WERI-Rb-1 (cell line): ENCODE results near the gene TMOD1.

ENCODE experiments used
- DNase-seq: peaks from one replicate; pipeline ENCODE4 v3.0.0-alpha.2; 2020
- H3K27ac ChIP-seq: fragments of 250-450 bp; sonication (Bioruptor Pico); 2 replicates; pipeline ENCODE4 v1.5.1; 2020; ENCODE audit warnings: mild to moderate bottlenecking, moderate library complexity
- H3K27me3 ChIP-seq: fragments of 250-450 bp; sonication (Bioruptor Pico); 2 replicates; pipeline ENCODE4 v1.5.1; 2021; ENCODE audit warnings: mild to moderate bottlenecking, low read depth, moderate library complexity; ENCODE audit not compliant: insufficient read depth, severe bottlenecking
- H3K36me3 ChIP-seq: fragments of 250-450 bp; sonication (Bioruptor Pico); 2 replicates; pipeline ENCODE4 v1.5.1; 2020; ENCODE audit warnings: mild to moderate bottlenecking, moderate library complexity
- H3K4me3 ChIP-seq: 2 replicates; pipeline ENCODE4 v1.5.1; 2011; ENCODE audit warnings: low read depth, mild to moderate bottlenecking, control low read depth, low read length
- H3K9me3 ChIP-seq: fragments of 250-450 bp; sonication (Bioruptor Pico); 2 replicates; pipeline ENCODE4 v1.5.1; 2021; ENCODE audit warnings: mild to moderate bottlenecking, moderate library complexity; ENCODE audit not compliant: severe bottlenecking
- CTCF ChIP-seq: IDR thresholded peaks from 2 replicates; pipeline ENCODE4 v1.5.1; 2011; ENCODE audit warnings: low read depth, mild to moderate bottlenecking, control low read depth, inconsistent platforms, low read length

The TMOD1 gene

DNA sequence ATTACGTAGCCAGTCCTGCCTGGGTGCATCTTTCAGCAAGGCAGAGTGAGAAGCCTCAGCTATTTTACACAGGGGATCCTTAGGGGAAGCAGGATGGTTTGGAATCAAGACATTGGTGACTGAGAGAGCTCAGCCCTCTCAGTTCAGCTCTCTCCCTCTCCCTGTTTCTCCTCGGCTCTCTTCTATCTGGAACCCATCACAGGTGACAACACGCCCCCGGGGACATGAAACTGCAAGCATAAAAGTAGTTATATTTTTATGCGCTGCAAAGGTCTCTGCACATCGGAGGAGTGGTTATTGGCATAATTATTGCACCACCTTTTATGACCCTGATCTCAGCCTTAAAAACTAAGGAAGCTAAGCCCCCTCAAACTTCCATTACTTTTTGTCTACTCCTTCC, 14.2 kb downstream of the TMOD1 start:
- H3K27ac ChIP-seq, result no peak overlapping the region
- no peaks in the 10 kb centered on the region for H3K9me3 ChIP-seq
- H3K4me3 ChIP-seq, result no peak overlapping the region
- no peaks in the 10 kb centered on the region for H3K27me3 ChIP-seq
- no peaks in the 10 kb centered on the region for H3K36me3 ChIP-seq
- no peak for DNase-seq
- no peak for TF ChIP-seq CTCF

DNA sequence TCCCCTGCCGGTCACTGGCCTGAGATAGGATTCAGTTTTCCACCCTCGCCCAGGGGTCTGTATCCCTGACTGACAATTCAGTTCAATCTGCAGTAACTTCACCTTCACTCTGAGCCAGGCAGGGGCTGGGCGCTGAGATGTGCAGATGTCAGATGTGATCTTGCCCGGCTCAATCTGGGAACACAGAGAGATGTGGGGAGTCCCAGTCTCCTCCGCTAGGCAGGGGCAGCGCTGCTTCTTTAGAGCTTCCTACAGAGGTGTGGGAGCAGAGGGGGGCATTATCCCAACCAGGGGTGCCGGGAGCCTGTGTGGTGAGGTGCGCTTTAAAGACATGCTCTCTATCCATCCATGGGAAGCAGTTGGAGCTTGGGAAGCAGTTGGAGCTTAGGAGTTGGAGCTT, 14.6 kb downstream of the TMOD1 start:
- DNase-seq, result no peak
- no peaks in the 10 kb centered on the region for H3K27me3 ChIP-seq
- TF ChIP-seq CTCF, result no peak

DNA sequence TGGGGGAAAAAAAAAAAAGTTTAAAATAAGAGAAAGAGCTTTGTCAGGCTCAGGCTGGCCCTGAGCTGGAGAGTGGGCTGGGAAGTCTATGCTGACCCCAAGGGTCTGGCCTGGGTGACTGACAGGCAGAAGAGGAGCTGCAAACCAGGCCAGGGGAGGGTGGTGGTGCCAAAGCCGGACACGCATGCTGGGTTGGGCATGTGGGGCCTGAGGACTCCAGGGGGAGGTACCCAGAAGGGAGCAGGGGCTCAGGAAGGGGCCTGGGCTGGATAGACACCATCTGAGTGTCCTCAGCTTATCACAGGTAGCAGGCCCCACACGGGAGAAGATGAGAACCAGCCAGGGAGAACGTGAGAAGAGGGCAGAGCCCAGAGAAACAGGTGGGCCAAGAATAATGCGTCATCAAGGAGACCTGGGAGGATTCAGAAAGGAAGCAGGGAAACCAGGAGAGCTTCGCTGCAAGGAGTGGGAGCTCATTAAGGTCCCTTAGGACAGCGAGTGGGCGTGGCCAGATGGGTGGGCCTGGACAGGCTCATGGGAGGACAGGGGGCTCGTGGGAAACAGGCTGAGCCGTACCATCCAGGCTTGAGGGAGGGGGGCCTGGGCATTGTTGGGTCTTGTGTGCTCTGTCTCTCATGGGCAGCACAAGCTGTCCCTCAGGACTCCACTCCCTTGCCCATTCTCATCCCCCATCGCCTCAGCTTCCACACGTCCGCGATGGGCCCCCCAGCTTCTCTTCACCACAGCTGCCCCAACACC, 16.0 kb downstream of the TMOD1 start:
- H3K27me3 ChIP-seq, result no peaks in the 10 kb centered on the region
- DNase-seq, result no peak
- no peak overlapping the region for H3K4me3 ChIP-seq
- no peaks in the 10 kb centered on the region for H3K9me3 ChIP-seq
- H3K27ac ChIP-seq, result no peak overlapping the region
- H3K36me3 ChIP-seq, result no peaks in the 10 kb centered on the region
- no peak for TF ChIP-seq CTCF

More for the DNA sequence above, 14.6 kb downstream of the TMOD1 start:
- no peak overlapping the region for H3K27ac ChIP-seq
- H3K36me3 ChIP-seq, result no peaks in the 10 kb centered on the region
- no peaks in the 10 kb centered on the region for H3K9me3 ChIP-seq
- H3K4me3 ChIP-seq, result no peak overlapping the region

GRCh38 chr9:97518166-97518908, 16.9 kb downstream of the TMOD1 start:
- Histone ChIP-seq H3K4me3 (no peak overlapping the region), H3K27me3 (no peaks in the 10 kb centered on the region), H3K27ac (no peak overlapping the region), H3K36me3 (no peaks in the 10 kb centered on the region), H3K9me3 (no peaks in the 10 kb centered on the region)
- DNase-seq, result no peak
- no peak for TF ChIP-seq CTCF

DNA sequence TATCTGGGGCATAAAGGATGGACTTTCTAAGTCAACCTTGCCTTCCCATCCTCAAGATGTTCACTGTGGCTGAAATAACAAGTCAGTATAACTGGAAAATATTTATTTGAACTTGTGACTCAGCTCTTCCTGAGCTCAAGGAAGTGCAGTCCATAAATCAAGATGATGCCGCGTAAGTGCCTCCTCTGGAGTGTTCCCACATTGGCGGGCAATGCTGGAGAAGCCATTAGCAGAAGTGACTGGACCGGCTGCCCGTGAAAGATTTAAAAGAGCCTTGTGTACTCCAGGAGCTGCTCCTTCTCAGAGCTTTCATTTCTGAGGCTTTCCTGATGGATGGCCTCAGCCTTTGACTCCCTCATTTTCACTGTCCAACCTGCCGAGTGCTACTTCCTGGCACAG, 17.4 kb downstream of the TMOD1 start:
- Histone ChIP-seq H3K27me3 (no peaks in the 10 kb centered on the region), H3K9me3 (no peaks in the 10 kb centered on the region), H3K27ac (no peak overlapping the region), H3K36me3 (no peaks in the 10 kb centered on the region), H3K4me3 (no peak overlapping the region)
- DNase-seq, result no peak
- no peak for TF ChIP-seq CTCF
